SJCRH30 (cell line): ENCODE results near the gene RAB36. TPM values are rescaled to one million over a fixed set of nuclear protein-coding genes. Genes with fewer than 3 reads are reported as not detected.

Experiments used
- DNase-seq, 2 experiments: peaks; one replicate each; pipeline ENCODE4 v3.0.0-alpha.2; 2015 to 2020
- H3K27ac ChIP-seq: fragments of 250-450 bp; sonication (Bioruptor Pico); 2 replicates; pipeline ENCODE4 v1.5.1; 2020; ENCODE audit warnings: mild to moderate bottlenecking, moderate library complexity
- H3K27me3 ChIP-seq: fragments of 250-450 bp; sonication (Bioruptor Pico); 2 replicates; pipeline ENCODE4 v1.5.1; 2020; ENCODE audit warnings: mild to moderate bottlenecking, moderate library complexity
- H3K36me3 ChIP-seq: fragments of 250-450 bp; sonication (Bioruptor Pico); 2 replicates; pipeline ENCODE4 v1.5.1; 2020; ENCODE audit warnings: mild to moderate bottlenecking, moderate library complexity
- H3K4me1 ChIP-seq: fragments of 250-450 bp; sonication (Bioruptor Pico); 2 replicates; pipeline ENCODE4 v1.5.1; 2020; ENCODE audit warnings: mild to moderate bottlenecking, moderate library complexity
- H3K4me3 ChIP-seq: fragments of 250-450 bp; sonication (Bioruptor Pico); 2 replicates; pipeline ENCODE4 v1.5.1; 2020; ENCODE audit warnings: mild to moderate bottlenecking, moderate library complexity
- H3K9me3 ChIP-seq: fragments of 250-450 bp; sonication (Bioruptor Pico); replicated peaks from 2 replicates; pipeline ENCODE4 v1.5.1; 2020; ENCODE audit warnings: mild to moderate bottlenecking, moderate library complexity
- total RNA-seq: library from RNA; depleted of rRNA; stranded (reverse); fragments of >200 nt; shearing (Covaris generic); gene quantifications from 2 replicates; pipeline ENCODE4 v1.2.3, GENCODE V29; 2014

RAB36 gene
- total RNA-seq, 1 experiment from 2014 or later = not detected

DNA sequence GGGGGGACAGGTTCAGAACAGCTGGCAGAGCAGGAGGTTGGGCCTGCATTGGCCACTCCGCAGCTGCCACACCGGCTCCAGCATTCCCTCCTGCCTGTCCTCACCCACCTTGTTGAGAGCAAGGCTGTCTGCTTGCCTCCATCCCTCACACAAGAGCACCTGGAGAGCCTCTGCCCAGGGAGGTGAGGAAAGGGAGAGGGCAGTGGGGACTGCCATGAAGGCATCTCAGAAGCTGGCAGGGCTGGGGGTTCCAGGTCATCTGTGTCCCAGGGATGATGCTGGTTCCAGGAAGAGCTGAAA is 30.6 kb upstream of the RAB36 start:
- Histone ChIP-seq H3K36me3 (no peaks in the 10 kb centered on the region), H3K9me3 (no peaks in the 10 kb centered on the region), H3K27me3 (no peaks in the 10 kb centered on the region), H3K27ac (peak overlapping the region; percentile 98), H3K4me3 (no peak overlapping the region), H3K4me1 (peaks cover 64% of the 10 kb centered on the region)
- DNase-seq = no peak

- no peak for DNase-seq
- no peak overlapping the region for H3K4me3 ChIP-seq
- H3K36me3 ChIP-seq = no peaks in the 10 kb centered on the region
- H3K4me1 ChIP-seq = peaks cover 57% of the 10 kb centered on the region
- H3K9me3 ChIP-seq = no peaks in the 10 kb centered on the region
- H3K27ac ChIP-seq = peak overlapping the region; percentile 98
- H3K27me3 ChIP-seq = no peaks in the 10 kb centered on the region
Observed at GRCh38 chr22:23115369-23115768, 29.9 kb upstream of the RAB36 start.

- no peaks in the 10 kb centered on the region for H3K27me3 ChIP-seq
- no peaks in the 10 kb centered on the region for H3K9me3 ChIP-seq
- H3K4me3 ChIP-seq = no peak overlapping the region
- no peak overlapping the region for H3K27ac ChIP-seq
- H3K4me1 ChIP-seq = peaks cover 52% of the 10 kb centered on the region
- DNase-seq = no peak
- H3K36me3 ChIP-seq = no peaks in the 10 kb centered on the region
Observed at GRCh38 chr22:23115825-23116494, 29.3 kb upstream of the RAB36 start.

DNA sequence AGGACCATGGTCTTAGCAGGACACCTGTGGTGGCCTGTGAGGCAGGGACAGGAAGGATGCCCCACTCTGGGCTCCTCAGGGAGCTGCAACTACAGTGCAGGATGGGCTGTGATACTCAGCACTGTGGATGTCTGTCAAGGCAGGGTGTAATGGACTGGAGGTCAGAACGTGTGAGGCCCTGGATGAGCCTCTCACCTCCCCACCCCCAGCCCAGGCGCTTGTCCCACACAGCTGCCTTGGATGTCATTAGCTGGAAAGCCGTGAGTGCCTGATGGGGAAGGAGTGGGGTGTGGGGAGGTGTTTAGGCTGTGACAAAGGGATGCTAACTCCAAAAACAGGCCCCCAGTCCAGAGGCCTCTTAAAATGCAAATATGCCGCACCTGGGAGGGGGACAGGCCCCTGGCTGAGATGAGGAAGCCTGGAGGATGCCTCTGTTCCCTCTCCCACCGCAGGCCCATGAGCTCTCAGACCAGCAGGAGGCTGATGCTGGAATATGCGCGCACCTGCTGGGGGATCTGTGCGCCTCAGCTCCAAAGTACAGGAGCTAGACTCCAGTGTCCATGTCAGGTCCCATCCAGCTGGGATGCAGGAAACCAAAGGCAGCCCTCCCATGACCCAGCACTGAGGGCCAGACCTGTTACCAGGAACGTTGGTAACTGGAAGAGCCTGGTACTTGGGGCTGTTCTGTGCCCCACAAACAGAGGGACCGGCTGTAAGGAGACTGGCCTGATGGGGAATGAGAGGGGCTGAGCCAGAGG is 28.6 kb upstream of the RAB36 start:
- no peaks in the 10 kb centered on the region for H3K36me3 ChIP-seq
- H3K27me3 ChIP-seq = no peaks in the 10 kb centered on the region
- DNase-seq = no peak
- H3K4me3 ChIP-seq = no peak overlapping the region
- no peaks in the 10 kb centered on the region for H3K9me3 ChIP-seq
- no peak overlapping the region for H3K27ac ChIP-seq
- H3K4me1 ChIP-seq = peaks cover 45% of the 10 kb centered on the region

GRCh38 chr22:23117275-23117674 is 28.0 kb upstream of the RAB36 start:
- Histone ChIP-seq H3K27ac (no peak overlapping the region), H3K4me1 (peaks cover 41% of the 10 kb centered on the region), H3K9me3 (no peaks in the 10 kb centered on the region), H3K27me3 (no peaks in the 10 kb centered on the region), H3K4me3 (no peak overlapping the region), H3K36me3 (no peaks in the 10 kb centered on the region)
- DNase-seq = no peak

- Histone ChIP-seq H3K4me1 (peaks cover 33% of the 10 kb centered on the region), H3K36me3 (no peaks in the 10 kb centered on the region), H3K9me3 (no peaks in the 10 kb centered on the region), H3K27ac (no peak overlapping the region), H3K4me3 (no peak overlapping the region), H3K27me3 (no peaks in the 10 kb centered on the region)
- peak in 1 of 2 experiments; percentile 33 for DNase-seq
Observed at GRCh38 chr22:23117891-23118646, 27.2 kb upstream of the RAB36 start.

GRCh38 chr22:23118647-23119493 is 26.4 kb upstream of the RAB36 start:
- H3K4me3 ChIP-seq = no peak overlapping the region
- H3K27ac ChIP-seq = no peak overlapping the region
- H3K9me3 ChIP-seq = no peaks in the 10 kb centered on the region
- H3K27me3 ChIP-seq = no peaks in the 10 kb centered on the region
- H3K36me3 ChIP-seq = no peaks in the 10 kb centered on the region
- peaks cover 25% of the 10 kb centered on the region for H3K4me1 ChIP-seq
- no peak for DNase-seq

DNA sequence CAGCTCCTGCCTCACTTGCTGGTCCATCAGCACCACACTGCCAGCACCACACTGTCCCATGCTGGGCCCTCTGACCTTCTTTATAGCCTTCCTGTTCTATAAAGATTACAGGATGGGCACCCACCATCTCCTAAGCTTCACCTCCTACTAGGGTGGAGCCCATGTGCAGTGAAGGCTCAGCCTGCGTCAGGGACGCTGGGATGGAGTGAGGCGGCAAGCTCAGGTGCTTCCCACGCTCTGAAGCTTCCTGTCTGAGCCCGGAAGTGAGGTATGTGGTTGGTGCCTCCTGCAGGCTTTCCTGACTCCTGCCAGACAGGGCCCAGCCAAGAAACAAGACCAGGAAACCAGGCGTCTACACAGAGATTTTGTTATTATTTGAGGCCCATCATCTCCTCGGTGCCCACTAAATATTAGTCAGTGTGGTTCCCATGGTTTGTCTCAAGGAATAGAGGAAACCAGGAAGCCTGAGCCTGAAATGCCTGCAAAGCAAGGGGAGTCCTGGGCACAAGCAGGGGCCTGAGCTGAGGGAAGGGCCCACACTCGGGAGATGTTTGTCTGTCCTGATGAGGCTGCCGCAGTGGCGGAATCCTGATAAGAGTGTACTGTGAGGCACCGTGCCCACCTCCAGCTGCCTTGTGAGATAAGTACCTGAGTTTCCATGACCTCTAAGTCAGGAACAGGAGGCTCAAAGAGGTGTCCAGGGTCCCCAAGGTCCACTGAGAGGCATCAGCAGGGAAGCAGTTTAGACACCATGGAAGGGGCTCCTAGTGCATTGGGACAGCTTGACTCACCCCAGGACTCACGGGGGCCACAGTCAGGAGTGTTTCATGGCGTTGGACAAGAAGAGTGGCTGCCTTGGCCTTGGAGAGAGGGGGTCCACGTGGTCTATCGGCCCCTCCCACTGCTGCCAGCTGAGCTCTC is 25.5 kb upstream of the RAB36 start:
- no peaks in the 10 kb centered on the region for H3K9me3 ChIP-seq
- no peaks in the 10 kb centered on the region for H3K36me3 ChIP-seq
- no peak for DNase-seq
- no peak overlapping the region for H3K27ac ChIP-seq
- H3K27me3 ChIP-seq = no peaks in the 10 kb centered on the region
- H3K4me1 ChIP-seq = peaks cover 16% of the 10 kb centered on the region
- H3K4me3 ChIP-seq = no peak overlapping the region

GRCh38 chr22:23120415-23120899 is 24.8 kb upstream of the RAB36 start:
- Histone ChIP-seq H3K4me1 (peaks cover 9% of the 10 kb centered on the region), H3K4me3 (no peak overlapping the region), H3K27ac (no peak overlapping the region), H3K9me3 (no peaks in the 10 kb centered on the region), H3K36me3 (no peaks in the 10 kb centered on the region), H3K27me3 (no peaks in the 10 kb centered on the region)
- no peak for DNase-seq

DNA sequence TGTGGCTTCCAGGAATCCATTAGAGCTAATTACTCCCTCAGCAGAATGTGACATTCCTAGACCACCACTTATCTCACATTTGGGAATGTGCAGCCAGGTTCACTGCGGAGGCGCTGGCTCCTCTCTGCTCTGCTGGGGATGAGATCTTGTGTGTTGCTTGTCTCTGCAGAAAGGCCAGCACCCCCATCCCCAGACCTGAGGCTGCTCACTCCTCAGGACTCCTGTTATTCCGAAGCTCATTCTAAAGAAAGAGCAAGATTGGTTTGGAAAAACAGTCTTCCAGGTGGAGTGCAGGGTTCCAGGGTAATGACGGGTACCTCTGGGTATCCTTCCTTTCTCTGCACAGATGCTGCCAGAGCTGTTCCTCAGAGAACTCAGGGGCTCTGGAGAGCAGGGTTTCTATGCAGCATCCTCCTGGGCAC is 24.3 kb upstream of the RAB36 start:
- Histone ChIP-seq H3K4me1 (peaks cover 4% of the 10 kb centered on the region), H3K27me3 (no peaks in the 10 kb centered on the region), H3K27ac (no peak overlapping the region), H3K36me3 (no peaks in the 10 kb centered on the region), H3K9me3 (no peaks in the 10 kb centered on the region), H3K4me3 (no peak overlapping the region)
- DNase-seq = no peak

- DNase-seq = peak in 1 of 2 experiments; percentile 33
- no peaks in the 10 kb centered on the region for H3K27me3 ChIP-seq
- H3K36me3 ChIP-seq = no peaks in the 10 kb centered on the region
- H3K9me3 ChIP-seq = no peaks in the 10 kb centered on the region
- H3K27ac ChIP-seq = no peak overlapping the region
- no peak overlapping the region for H3K4me3 ChIP-seq
- H3K4me1 ChIP-seq = peaks cover 2% of the 10 kb centered on the region; the same call in 1 of the 2 replicates
Observed at GRCh38 chr22:23121424-23121823, 23.9 kb upstream of the RAB36 start.

DNA sequence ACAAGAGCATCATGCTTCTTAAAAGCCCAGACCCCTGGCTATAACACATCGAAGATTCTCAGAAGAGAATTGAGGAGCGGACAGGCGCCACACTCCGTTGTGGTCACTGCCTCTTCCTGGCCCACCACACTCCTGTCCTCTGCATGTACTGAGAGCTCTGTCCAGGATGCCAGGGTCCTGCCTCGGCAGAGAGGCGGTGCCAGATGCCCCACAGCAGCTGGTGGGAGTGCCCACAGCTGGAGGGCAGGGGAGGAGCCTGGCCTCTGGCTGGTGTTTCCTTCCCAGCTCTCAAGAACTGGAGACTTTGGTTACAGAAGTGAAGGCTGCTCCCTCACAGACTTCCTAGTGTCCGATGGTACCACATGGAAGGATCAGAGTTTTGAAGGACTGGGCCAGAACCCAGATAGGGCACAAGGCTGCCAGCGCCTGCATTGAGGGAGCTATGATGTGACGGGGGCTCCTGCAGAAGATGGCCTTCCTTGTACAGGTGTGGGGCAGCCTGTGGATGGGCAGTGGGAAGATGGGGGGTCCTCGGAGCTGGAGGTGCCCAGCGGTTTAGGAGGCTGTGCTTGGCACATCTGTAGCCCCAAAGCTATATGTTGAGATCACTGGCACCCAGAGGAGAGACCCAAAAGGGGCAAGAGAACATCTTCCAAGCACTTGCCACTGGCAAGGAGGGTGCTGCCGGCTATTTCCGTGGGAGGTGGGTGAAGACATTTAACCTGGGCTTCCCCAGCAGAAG is 22.9 kb upstream of the RAB36 start:
- no peak overlapping the region for H3K27ac ChIP-seq
- peaks cover 2% of the 10 kb centered on the region; the same call in 1 of the 2 replicates for H3K4me1 ChIP-seq
- no peaks in the 10 kb centered on the region for H3K27me3 ChIP-seq
- H3K9me3 ChIP-seq = no peaks in the 10 kb centered on the region
- DNase-seq = no peak
- no peak overlapping the region for H3K4me3 ChIP-seq
- no peaks in the 10 kb centered on the region for H3K36me3 ChIP-seq
